ENCODE results near the gene TNFRSF6B. TPM values are rescaled to one million over a fixed set of nuclear protein-coding genes. Genes with fewer than 3 reads are reported as not detected.

The TNFRSF6B gene
- total and polyA plus RNA-seq, 2 of the 4 experiments (the other 2 are of a cell fraction), result 1.3 to 11.0 TPM

DNA sequence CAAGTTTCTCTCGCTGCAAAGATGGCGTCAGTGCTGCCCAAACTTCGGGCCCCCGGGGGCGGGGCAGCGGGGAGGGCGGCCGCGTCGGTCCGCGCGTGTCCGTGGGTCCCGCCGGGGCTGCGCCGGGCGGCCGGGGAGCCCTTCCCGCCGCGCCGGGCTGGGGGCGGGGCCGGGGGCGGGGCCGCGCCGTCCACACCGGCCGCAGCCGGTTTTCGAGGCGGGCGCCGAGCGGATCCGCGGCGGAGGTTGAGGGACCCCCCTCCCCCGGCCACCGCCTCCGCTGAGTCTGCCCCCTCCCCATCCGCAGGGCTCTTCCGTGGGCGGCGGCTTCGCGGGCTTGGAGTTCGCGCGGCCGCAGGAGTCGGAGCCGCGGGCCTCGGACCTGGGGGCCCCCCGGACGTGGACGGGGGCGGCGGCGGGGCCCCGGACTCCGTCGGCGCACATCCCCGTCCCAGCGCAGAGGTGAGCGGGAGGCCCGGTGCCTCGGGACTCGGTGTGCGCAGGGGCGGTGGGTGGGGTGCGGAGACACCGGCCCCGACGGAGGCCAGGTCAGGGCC is 43.7 kb downstream of the TNFRSF6B start:
- Histone ChIP-seq H4K20me1 (ENCODE audit: insufficient read depth, low read length) (peaks cover 20% of the 10 kb centered on the region), H2AK5ac (ENCODE audit: low read depth, low read length) (peak overlapping the region; percentile 89), H2BK20ac (ENCODE audit: low read depth, low read length) (no peak overlapping the region), H3K9me1 (ENCODE audit: insufficient read depth, low read length) (no peaks in the 10 kb centered on the region), H3K56ac (ENCODE audit: extremely low read depth, insufficient read depth, low read length) (peak overlapping the region; percentile 90), H3K9ac (ENCODE audit: low read depth, low read length) (peak overlapping the region; percentile 87), H3K36me3 (ENCODE audit: control insufficient read depth, insufficient read depth, low read length) (peaks cover 39% of the 10 kb centered on the region; the same call in 1 of the 2 replicates), H3K4me2 (ENCODE audit: low read depth, low read length) (peak overlapping the region; percentile 73), H2BK5ac (ENCODE audit: low read depth, low read length, poor library complexity, severe bottlenecking) (peak overlapping the region; percentile 75), H3K4me3 (ENCODE audit: insufficient read depth, low read depth, low read length) (peak overlapping the region; percentile 54), H3K4me1 (ENCODE audit: control insufficient read depth, insufficient read depth, low read length) (peaks cover 10% of the 10 kb centered on the region), H3K79me1 (ENCODE audit: low read depth in 1 of 2, low read length in 2 of 2) (peaks cover 4 to 9% of the 10 kb centered on the region in 2 experiments; a peak in 2 of 4 replicates), H3K4ac (ENCODE audit: low read depth, low read length) (peak overlapping the region; percentile 94), H3K27me3 (ENCODE audit: control insufficient read depth, insufficient read depth, low read length) (no peaks in the 10 kb centered on the region), H4K5ac (ENCODE audit: low read depth, low read length) (peak overlapping the region; percentile 19; the same call in 1 of the 2 replicates), H3K23ac (ENCODE audit: low read depth, low read length) (peak overlapping the region; percentile 94), H3K14ac (replicated peaks; ENCODE audit: low read depth, low read length) (peak overlapping the region; percentile 93), H4K8ac (ENCODE audit: low read depth in 2 of 2, low read length in 2 of 2) (peak overlapping the region; percentile 63 to 88), H4K91ac (ENCODE audit: insufficient read depth, low read depth, low read length) (peak overlapping the region; percentile 88; the same call in 1 of the 2 replicates), H2BK120ac (ENCODE audit: low read depth, low read length) (no peak overlapping the region), H3K9me3 (ENCODE audit: control insufficient read depth, insufficient read depth, low read length) (no peaks in the 10 kb centered on the region), H2AK9ac (replicated peaks; ENCODE audit: low read depth, low read length, poor library complexity) (peak overlapping the region; percentile 99), H3K18ac (ENCODE audit: low read depth, low read length) (no peak overlapping the region; the same call in 1 of the 2 replicates), H2BK15ac (ENCODE audit: low read depth, low read length) (no peak overlapping the region), H2AFZ (replicated peaks; ENCODE audit: low read length, poor library complexity) (peak overlapping the region; percentile 82), H3K27ac (ENCODE audit: insufficient read depth, low read length) (peak overlapping the region; percentile 91)
- dilution Hi-C loops (cut with HindIII; ENCODE audit: low sequenced_read_pairs, unreplicated experiment) (no loop called here), intact Hi-C loops (cut with micrococcal nuclease) (no loop called here), in situ Hi-C loops (cut with MboI; ENCODE audit: low sequenced_read_pairs) (no loop called here)
- ChIA-PET POLR2A (ENCODE audit: unreplicated experiment) (no interaction called here), CTCF (interaction anchor here (0.5 kb wide), 1 partner anchor 34 kb away, joined by 6 read pairs; no protein-coding TSS in a partner anchor)
- BruUV-seq (replicated peaks), result no TSS peak
- DNase-seq, result peak; percentile 7
- TF ChIP-seq MAZ (IDR thresholded peaks at IDR 0.05; ENCODE audit: borderline replicate concordance, low read depth, low read length) (peak; percentile 29; the same call in 1 of the 2 replicates), RAD21 (IDR thresholded peaks at IDR 0.05; ENCODE audit: low read length) (no peak), RFX5 (IDR thresholded peaks at IDR 0.05; ENCODE audit: low read depth, low read length) (no peak), SMC3 (IDR thresholded peaks at IDR 0.05; ENCODE audit: low read depth, low read length) (no peak), POLR2A (IDR thresholded peaks at IDR 0.05; ENCODE audit: low read depth, low read length) (no peak)
- peak; percentile 43 for ATAC-seq (ENCODE audit: low read depth)
- WGBS, 2 experiments (ENCODE audit: extremely low coverage in 2 of 2, insufficient read length in 1 of 2), result 3% methylated on average over 18 of the region's 80 CpGs; no CpG with 5 or more reads in 1 of the 2 experiments
